HG03064 (cell line): ENCODE results near the gene ZIC5.

Experiments used
- ATAC-seq: cut with Tn5 transposase; IDR thresholded peaks from one replicate; pipeline ENCODE4 v1.9.1; 2021; ENCODE audit warnings: low read depth; ENCODE audit not compliant: unreplicated experiment

The ZIC5 gene

GRCh38 chr13:99971576-99972189 lies at the start of gene ZIC5:
ZIC5 (minus strand) TSS chr13:99971767; CDS start chr13:99971603, 164 bp downstream.
- ATAC-seq: no peak

- no peak for ATAC-seq
Observed at GRCh38 chr13:100019780-100020356, 48.3 kb upstream of the ZIC5 start.

GRCh38 chr13:100014621-100015020 lies 43.1 kb upstream of the ZIC5 start:
- ATAC-seq: no peak

DNA sequence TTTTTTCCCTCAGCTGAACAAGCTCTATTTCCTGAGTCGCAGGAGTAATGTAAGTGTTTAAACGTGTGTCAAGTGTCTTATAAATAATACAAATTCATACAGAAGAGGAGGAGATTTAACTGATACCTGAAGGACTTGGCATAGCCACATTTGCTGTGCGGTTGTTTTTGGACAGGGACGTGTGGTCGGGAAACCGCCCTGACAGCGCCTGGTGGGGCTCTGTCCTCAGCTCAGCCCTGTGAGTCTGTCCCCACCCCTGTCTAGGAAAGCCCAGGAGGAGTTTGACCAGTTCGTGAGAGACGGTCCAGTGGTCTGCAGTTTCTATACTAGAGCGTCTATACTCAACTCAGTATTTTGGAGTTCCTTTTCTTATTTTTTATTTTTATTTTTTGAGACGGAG lies 26.7 kb upstream of the ZIC5 start:
- ATAC-seq: no peak

GRCh38 chr13:99997702-99998214 lies 26.2 kb upstream of the ZIC5 start:
- no peak for ATAC-seq

DNA sequence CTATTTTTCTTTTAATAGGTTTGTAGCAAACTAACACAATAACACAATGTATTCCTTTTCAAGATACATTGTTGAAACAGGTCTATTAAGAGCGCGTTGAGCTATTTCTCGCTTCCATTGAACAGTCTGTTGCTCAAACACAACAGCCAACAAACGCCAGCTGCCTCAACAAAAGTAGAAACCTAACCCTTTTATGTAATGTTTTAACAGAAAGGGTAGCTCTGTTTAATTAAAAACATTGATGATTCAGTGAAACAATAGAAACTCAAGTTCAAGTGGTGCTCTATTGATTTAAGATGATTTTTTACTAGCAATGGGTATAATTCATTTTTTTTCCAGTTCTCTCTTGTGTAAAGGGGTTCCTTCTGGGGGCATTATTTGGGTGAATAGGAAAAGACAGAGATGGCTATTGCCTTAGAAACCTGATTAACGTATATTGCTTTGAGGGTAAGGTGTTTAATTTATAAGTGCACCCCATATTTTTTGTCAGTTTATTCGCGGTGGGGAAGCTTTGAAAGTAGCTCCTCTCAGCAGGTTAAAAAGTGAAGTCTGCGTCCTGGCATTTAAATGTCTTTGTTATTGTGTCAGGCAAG lies 24.9 kb upstream of the ZIC5 start:
- no peak for ATAC-seq

DNA sequence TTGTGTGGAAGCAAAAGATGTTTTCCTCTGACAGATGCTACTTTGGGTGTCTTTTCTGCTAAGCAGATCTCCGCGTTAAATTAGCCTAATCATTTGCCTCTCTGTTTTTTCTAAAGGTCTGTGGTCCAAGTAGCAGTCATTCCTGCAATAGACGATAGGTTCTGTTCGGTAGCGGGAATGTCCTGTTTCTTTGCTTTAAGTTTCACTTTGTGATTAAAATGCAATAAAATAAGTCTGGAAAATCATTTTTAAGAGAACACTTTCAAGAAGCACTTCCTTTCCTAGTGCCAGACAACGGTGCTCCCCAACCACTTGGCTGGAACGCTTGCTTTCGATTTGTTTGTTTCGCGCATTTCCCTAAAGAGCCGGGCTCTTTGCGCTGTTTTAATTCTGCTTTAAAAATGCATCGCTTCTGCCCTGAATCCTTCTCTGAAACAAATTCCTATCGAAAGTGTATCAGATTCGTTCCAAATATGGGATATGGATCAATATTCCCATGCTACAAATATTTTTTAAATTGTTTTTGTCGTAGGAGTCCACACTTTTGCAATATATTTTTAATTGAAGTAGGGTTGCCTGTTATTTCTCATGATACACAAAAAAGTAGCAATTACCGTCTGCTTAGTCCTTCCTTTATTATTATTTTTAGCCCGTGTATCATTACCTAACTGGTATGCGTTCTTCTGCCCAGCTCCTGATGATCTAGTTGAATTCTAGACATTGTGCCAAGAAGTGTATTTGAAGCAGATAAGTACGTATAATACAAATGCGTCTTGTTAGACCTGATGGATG lies 24.2 kb upstream of the ZIC5 start:
- ATAC-seq: no peak

DNA sequence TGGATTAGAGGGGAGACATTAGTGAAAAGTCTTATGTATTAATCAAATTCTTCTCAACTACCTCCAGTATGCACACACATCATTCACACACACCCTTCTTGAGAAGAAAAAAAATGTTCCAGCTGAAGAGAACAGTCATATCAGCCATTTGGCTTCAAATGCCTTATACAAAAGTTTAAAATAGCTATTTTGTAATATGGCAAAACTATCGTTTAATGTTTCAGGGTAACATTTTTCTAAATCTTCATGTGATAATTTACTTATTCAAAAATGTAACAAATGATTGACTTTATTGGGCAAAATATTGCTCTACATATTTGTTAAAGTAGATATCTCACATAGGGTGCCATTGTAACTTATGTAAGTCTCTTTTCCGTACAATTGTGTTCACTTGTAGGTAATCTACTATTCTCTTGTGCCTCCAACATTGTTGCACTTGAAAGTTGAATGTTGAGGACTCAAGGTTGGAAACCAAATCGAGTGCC lies 23.6 kb upstream of the ZIC5 start:
- no peak for ATAC-seq

GRCh38 chr13:99994638-99995020 lies 23.1 kb upstream of the ZIC5 start:
- no peak for ATAC-seq

- no peak for ATAC-seq
Observed at GRCh38 chr13:99993660-99994637, 22.4 kb upstream of the ZIC5 start.

DNA sequence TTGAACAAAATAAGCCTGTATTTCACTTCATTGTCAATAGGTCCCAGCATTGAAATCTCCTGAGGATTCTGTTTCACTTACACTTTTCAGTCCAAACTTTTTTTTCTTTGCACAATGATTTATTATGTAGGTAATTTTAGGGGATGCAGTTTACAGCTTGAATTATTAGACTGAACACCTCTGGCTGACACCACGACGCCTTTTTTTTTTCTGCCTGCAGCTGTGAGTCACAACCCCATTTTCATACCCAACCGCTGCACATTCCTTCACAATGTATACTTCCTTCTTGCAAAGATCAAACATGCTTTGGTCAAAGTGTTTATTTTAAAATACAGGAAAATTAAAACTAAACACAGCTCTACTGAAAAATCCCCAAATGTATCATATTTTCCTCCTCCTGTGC lies 21.4 kb upstream of the ZIC5 start:
- no peak for ATAC-seq

DNA sequence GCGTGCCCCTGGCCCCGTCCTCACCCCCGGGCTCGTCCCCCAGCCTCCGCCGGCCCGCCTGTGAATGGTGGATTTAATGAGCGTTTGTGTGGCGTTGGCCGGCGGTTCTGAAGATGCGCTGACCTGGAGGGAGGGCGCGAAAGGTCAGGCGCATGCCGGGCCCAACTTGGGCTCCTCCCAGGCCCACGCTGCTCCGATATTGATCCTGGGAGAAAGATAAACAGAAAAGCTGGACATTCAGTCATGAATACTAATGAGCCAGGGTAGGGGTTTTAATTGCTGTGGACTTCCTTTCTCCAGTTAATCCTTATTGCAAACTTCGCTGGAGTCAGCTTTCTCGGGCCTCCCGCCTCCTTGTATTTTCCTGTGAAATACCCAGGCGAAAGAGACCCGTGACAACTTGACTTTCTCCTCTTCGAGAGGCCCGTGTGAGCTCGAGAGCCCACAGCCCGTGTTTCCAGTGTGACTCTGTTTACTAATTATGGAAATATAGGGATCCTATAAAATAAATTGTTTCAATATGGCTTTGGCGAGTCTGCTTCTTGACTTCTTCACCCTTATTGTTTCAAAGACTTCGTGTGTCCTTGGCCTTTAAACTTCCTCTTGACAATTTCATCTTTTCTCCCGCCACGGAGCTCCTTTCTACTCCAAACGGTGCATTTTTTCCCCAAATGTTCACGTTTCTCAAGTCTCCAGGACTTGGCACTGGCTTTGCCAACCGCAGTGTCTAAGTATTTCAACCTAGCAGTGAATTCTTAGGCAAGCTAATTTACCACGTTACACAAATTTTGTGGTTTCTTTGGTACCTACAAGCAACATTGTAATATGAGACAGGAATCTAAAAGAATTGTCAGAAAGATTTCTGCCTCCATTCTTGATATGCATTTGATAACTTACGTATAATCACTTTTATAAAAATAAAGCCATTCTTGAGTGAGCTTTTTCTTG lies 20.5 kb upstream of the ZIC5 start:
- ATAC-seq: no peak

DNA sequence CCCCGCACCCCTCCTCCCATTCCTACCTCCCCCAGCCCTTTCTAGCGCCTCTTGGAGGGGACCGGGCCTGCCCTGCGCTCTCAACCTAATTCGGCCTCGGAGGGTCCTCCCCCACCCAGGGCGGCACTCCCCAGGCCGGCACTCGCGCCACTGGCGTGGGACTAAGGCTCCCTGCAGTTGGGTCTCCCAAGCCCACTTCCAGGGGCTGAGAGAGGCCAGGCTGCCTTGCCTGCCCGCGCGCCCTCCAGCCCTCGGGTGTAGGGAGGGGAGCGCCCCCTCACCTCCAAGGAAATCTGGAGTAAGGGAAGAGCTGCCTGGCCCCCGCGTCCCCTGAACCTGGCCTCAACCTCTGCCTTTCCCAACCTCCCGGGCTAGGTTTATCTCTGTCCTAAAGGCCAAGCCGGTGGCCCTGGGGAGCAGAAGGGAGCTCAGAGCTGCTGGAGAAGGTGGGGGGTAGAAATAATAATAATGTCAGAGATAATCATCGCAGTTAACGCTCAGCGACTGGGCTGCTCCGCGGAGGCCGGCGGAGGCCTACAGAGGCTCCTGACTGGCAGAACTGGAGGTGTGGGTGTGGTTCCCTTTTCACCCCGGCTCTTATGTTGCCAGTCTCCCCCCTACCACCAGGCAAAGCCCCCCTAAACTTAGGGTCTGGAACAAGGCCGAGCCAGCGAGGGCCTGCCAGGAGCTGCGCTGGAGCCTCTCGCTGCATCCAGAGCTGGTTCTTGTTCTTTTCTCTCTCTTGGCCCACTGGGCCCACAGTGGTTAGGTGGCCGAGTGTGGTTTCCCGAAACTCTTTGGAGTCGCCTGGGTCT lies 19.7 kb upstream of the ZIC5 start:
- no peak for ATAC-seq

- ATAC-seq: no peak
Observed at GRCh38 chr13:99990126-99990977, 18.8 kb upstream of the ZIC5 start.

DNA sequence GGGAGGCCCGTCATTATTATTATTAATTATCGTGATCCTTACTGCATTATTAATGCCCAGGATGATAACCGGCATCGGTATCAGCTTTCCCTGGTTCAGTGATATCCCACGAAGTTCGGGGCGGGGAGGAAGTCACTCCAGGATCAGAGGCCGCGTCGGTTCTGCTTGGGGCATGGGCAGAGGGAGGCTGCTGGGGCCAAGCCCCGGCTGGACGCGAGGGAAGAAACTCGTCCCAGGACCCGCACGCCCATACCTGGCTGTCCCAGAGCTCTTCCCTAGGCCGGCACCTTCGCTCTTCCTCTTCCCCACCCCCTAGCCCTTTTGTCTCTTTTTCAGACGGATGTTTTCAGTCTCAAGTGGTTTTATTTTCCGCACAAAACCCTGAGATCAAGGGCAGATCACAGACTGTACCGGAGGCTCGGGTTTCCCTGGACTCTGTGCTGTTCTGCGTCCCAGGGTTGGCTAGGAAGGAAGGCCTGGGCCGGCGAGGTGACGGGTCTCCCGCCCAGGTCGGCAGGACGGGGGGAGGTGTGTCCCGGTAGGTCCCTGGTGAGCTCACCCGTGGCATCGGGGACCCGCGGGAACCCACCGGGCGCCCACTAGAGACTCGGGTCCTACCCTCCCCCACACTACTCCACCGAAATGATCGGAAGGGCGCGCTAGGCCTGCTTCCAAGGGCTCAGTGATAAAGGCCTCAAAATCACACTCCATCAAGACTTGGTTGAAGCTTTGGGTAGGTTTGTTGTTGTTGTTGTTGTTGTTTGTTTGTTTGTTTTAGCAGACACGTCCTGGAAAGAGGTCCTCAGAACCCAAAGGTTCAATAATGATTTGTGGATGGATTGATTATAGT lies 17.9 kb upstream of the ZIC5 start:
- ATAC-seq: no peak

DNA sequence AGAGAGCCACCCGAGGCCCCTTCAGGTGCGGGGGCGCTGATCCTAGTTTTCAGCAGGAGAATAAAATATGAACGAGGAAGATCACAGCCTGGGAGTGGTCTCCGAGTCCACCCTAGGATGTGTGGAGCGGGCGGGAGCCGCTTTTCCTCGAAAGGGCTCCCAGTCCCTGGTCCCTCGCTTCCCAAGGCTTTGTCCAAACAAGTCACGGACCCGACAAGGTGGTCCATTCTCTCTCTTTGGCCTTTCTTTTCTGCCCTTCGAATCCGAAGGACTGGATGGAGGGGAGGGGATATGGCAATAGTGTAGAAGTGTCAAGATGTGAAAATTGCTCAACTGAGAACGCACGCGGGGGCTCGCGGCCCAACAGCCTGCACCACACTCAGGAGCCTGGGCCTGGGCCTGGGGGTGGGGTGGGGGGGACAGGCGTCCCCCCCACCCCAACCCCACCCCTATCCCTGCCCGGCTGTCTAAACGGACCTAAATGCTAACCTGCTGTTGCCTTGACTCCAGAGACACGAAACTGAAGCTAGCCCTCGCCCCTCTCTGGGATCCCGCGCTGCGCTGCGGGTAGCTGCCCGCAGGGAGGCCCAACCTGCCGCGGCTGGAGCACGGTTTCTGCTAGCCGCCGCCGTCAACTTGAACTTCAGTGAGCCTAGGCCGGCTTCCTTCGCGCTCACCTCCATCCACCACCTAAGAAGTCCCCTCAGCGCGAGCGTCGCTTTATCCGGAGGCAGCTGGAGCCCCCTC lies 17.1 kb upstream of the ZIC5 start:
- no peak for ATAC-seq
